HG03045 (cell line): ENCODE data around the gene XIRP2.
"Not testable (repeated sequence)": the region's sequence is repeated elsewhere in the genome, so short reads cannot be mapped to it uniquely, and the experiment has no call there.

ENCODE experiments used
- ATAC-seq: cut with Tn5 transposase; IDR thresholded peaks from one replicate; pipeline ENCODE4 v1.9.1; 2021; ENCODE audit warnings: mild to moderate bottlenecking, moderate library complexity; ENCODE audit not compliant: unreplicated experiment

The XIRP2 gene

GRCh38 chr2:167191588-167191987 lies 303.3 kb downstream of the XIRP2 start:
- ATAC-seq = no peak

GRCh38 chr2:167192833-167193232 lies 304.6 kb downstream of the XIRP2 start:
- no peak for ATAC-seq

- no peak for ATAC-seq
Measured at GRCh38 chr2:167196461-167197252, 308.4 kb downstream of the XIRP2 start.

- no peak for ATAC-seq
Measured at GRCh38 chr2:167198009-167198408, 309.7 kb downstream of the XIRP2 start.

GRCh38 chr2:167198576-167198975 lies 310.3 kb downstream of the XIRP2 start:
- no peak for ATAC-seq

GRCh38 chr2:167200019-167200418 lies 311.7 kb downstream of the XIRP2 start:
- ATAC-seq = no peak

- ATAC-seq = no peak
Measured at GRCh38 chr2:167209784-167210183, 321.5 kb downstream of the XIRP2 start.

GRCh38 chr2:167212014-167212648 lies 323.9 kb downstream of the XIRP2 start:
- ATAC-seq = peak; percentile 74

- ATAC-seq = no peak
Measured at GRCh38 chr2:167215595-167215994, 327.3 kb downstream of the XIRP2 start.

- ATAC-seq = no peak
Measured at GRCh38 chr2:167237478-167237877, 349.2 kb downstream of the XIRP2 start.

- ATAC-seq = no peak
Measured at GRCh38 chr2:167240671-167241070, 352.4 kb downstream of the XIRP2 start.

- ATAC-seq = no peak
Measured at GRCh38 chr2:167249197-167249596, 360.9 kb downstream of the XIRP2 start.

- ATAC-seq = no peak
Measured at GRCh38 chr2:167253025-167253424, 364.7 kb downstream of the XIRP2 start.

GRCh38 chr2:167254721-167255120 lies 366.4 kb downstream of the XIRP2 start:
- no peak for ATAC-seq

GRCh38 chr2:167258712-167259111 lies 370.4 kb downstream of the XIRP2 start:
- ATAC-seq = no peak

GRCh38 chr2:167264380-167264779 lies 376.1 kb downstream of the XIRP2 start:
- no peak for ATAC-seq

GRCh38 chr2:167265004-167265403 lies 376.7 kb downstream of the XIRP2 start:
- no peak for ATAC-seq

- ATAC-seq = no peak
Measured at GRCh38 chr2:167265722-167266121, 377.4 kb downstream of the XIRP2 start.

GRCh38 chr2:167268245-167268644 lies 380.0 kb downstream of the XIRP2 start:
- ATAC-seq = not testable (repeated sequence)

GRCh38 chr2:167271932-167272331 lies 383.7 kb downstream of the XIRP2 start:
- ATAC-seq = no peak

- no peak for ATAC-seq
Measured at GRCh38 chr2:167275046-167275445, 386.8 kb downstream of the XIRP2 start.

GRCh38 chr2:167279810-167280209 lies 391.5 kb downstream of the XIRP2 start:
- no peak for ATAC-seq
